ENCODE measurements around the gene METTL27.
"Not testable (repeated sequence)": the region's sequence is repeated elsewhere in the genome, so short reads cannot be mapped to it uniquely, and the experiment has no call there.

Gene METTL27

DNA sequence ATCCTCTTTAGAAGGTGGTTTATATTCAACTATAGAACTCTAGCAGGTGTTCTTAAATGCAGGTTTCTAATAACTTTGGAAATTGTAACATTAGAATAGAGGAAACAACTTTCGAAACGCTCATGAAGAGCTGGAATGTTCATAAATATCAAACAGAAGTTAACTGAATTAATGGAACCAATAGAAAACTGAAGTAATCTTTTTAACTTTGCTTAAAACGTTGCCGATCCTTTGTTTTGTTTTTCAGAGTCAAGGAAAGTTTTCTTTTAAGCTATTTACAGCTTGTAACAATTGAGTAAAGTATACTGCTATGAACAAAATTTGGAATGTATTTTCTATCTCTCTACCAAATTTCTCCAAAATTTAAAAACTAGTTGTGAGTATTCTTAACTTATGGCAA lies 53.3 kb downstream of the METTL27 start:
- DNase-seq (ENCODE audit: extremely low spot score), result no peak
- TF ChIP-seq BHLHE40 (IDR thresholded peaks at IDR 0.05; ENCODE audit: borderline replicate concordance), result no peak
- TF ChIP-seq ELF4 (IDR thresholded peaks at IDR 0.05), result no peak
- no peak for TF ChIP-seq L3MBTL2 (conservative IDR thresholded peaks at IDR 0.05)
- TF ChIP-seq, protein P1, sequence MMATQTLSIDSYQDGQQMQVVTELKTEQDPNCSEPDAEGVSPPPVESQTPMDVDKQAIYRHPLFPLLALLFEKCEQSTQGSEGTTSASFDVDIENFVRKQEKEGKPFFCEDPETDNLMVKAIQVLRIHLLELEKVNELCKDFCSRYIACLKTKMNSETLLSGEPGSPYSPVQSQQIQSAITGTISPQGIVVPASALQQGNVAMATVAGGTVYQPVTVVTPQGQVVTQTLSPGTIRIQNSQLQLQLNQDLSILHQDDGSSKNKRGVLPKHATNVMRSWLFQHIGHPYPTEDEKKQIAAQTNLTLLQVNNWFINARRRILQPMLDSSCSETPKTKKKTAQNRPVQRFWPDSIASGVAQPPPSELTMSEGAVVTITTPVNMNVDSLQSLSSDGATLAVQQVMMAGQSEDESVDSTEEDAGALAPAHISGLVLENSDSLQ (IDR thresholded peaks at IDR 0.05), result no peak
- TF ChIP-seq SP1 (IDR thresholded peaks at IDR 0.05), result no peak
- no peak for TF ChIP-seq ZNF384 (IDR thresholded peaks at IDR 0.05)
- TF ChIP-seq ARNT (IDR thresholded peaks at IDR 0.05), result no peak
- no peak for TF ChIP-seq LEF1 (IDR thresholded peaks at IDR 0.05; ENCODE audit: borderline replicate concordance)
- TF ChIP-seq FOXM1 (IDR thresholded peaks at IDR 0.05; ENCODE audit: borderline replicate concordance), result no peak
- no peak for TF ChIP-seq SUZ12 (IDR thresholded peaks at IDR 0.05)
- TF ChIP-seq CTBP1 (IDR thresholded peaks at IDR 0.05; ENCODE audit: borderline replicate concordance), result no peak
- no peak for TF ChIP-seq FOXK2 (IDR thresholded peaks at IDR 0.05)
- TF ChIP-seq HDGF (IDR thresholded peaks at IDR 0.05; ENCODE audit: borderline replicate concordance), result no peak
- TF ChIP-seq FOXA1 (IDR thresholded peaks at IDR 0.05), result no peak
- TF ChIP-seq TARDBP (IDR thresholded peaks at IDR 0.05), result no peak
- no peak for TF ChIP-seq NFRKB (IDR thresholded peaks at IDR 0.05)
- CTCF ChIA-PET, result no interaction called here
- POLR2A ChIA-PET, result no interaction called here

DNA sequence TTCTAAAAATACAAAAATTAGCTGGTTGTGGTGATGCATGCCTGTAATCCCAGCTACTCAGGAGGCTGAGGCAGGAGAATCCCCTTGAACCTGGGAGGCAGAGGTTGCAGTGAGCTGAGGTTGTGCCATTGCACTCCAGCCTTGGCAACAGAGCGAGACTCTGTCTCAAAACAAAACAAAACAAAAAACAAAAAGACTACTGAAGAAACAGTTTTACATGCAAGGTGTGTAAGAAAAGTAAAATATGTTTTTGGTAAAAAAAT lies 54.6 kb downstream of the METTL27 start:
- DNase-seq (ENCODE audit: extremely low spot score); POLR2A ChIA-PET; CTCF ChIA-PET: not testable (repeated sequence)

DNA sequence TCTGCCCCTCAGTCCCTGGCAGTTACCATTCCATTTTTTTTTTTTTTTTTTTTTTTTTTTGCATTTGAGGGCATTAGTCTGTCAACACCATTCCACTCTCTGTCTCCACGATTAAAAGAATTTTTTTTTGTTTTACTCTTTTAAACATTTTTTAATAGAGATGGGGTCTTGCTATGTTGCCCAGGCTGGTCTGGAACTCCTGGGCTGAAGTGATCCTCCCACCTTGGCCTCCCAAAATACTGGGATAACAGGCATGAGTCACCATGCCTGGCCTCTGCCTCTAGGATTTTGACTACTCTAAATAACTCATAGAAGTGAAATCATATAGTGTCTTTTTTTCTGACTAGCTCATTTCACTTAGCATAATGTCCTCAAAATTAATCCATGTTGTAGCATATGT lies 55.7 kb downstream of the METTL27 start:
- TF ChIP-seq LEF1 (IDR thresholded peaks at IDR 0.05; ENCODE audit: borderline replicate concordance) (no peak), ZNF384 (IDR thresholded peaks at IDR 0.05) (no peak), ELF4 (IDR thresholded peaks at IDR 0.05) (no peak), FOXK2 (IDR thresholded peaks at IDR 0.05) (no peak), HDGF (IDR thresholded peaks at IDR 0.05; ENCODE audit: borderline replicate concordance) (no peak), TARDBP (IDR thresholded peaks at IDR 0.05) (no peak), SP1 (IDR thresholded peaks at IDR 0.05) (no peak), L3MBTL2 (conservative IDR thresholded peaks at IDR 0.05) (no peak), NFRKB (IDR thresholded peaks at IDR 0.05) (no peak)
- POLR2A ChIA-PET, result no interaction called here
- no peak for DNase-seq (ENCODE audit: extremely low spot score)
- CTCF ChIA-PET, result no interaction called here

Measured in HEK293T (cell line).